Measurements from ENCODE around the gene SEMA4G.

Gene SEMA4G

DNA sequence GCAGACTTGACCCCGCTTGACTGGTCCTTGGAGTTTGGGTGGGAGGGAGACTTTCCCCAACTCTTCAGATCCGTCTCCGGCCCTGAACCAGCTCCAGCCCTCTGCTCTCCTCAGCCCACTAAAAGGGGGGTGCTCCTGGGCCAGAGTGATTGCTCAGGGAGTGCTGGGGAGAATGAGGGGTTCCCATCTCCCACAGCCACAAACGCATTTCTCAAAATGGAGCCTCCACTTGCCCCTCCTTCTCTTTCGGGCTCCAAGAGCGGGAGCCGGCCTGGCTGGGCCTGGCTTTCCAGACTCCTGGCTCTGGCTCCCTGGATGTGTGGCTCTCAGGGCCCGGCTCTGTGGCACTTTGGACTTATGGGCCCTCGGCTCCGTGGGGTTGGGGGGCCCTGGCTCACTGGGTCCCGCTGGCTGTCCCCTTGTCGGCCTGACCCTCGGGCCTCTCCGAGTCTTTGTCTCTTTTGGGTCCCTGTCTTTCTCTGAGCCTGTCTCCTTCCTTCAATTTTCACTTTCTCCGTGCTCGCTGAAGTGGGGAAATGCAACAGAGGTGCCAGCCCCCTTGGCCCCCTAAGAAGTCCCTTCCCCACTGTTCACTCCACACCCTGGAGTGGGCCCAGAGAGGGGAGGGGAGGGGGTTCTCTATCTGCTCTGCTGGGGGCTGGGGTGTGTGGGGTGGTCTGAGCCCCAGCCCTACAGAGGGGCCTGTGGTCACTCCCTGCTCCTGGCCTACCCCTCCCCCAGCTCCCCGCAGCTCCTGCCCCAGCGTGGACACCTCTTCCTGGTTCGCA is 31.0 kb downstream of the SEMA4G start:
- no peak for TF ChIP-seq CTCF (IDR thresholded peaks at IDR 0.05; ENCODE audit: extremely low read depth, insufficient read depth, missing control alignments)
- in situ Hi-C loops (cut with MboI; ENCODE audit: low pct_unique_long_range_greater_than_20kb, low sequenced_read_pairs, unreplicated experiment) = no loop called here
- no peak for DNase-seq (ENCODE audit: low spot score)

DNA sequence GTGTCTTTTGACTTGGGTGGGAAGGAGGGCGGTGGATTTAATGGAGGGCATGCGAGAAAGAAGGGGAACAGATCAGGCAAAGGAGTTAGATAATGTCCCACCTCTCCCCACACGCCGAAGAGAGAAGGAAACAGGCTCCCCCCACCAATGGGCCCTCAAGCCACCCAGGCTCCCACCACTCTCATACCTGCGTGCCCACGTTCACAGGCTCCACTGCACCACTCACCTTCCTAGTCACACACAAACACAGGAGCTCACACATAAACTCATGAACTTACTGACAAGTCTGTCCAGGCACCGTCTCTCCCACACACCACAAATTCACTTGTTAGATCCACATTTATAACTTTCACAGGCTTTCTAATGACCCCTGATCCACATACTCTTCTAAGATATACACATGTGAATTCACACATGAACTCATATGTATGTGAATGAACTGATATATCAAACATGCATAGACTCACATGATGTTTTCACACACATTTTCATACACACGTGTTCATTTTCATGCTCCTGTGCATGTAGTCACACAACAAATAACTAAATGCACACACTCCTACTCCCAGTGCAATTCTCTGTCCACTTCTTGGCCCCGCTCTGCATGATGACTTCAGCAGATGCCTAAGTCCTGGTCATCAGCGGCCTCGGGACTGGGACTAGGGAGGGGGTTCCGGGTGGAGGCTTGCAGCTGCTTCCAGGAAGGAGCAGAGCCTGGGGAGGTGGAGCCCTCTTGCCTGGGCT is 31.8 kb downstream of the SEMA4G start:
- no peak for TF ChIP-seq CTCF (IDR thresholded peaks at IDR 0.05; ENCODE audit: extremely low read depth, insufficient read depth, missing control alignments)
- in situ Hi-C loops (cut with MboI; ENCODE audit: low pct_unique_long_range_greater_than_20kb, low sequenced_read_pairs, unreplicated experiment) = no loop called here
- no peak for DNase-seq (ENCODE audit: low spot score)

GRCh38 chr10:101001659-101002035 is 32.3 kb downstream of the SEMA4G start:
- no peak for DNase-seq (ENCODE audit: low spot score)
- in situ Hi-C loops (cut with MboI; ENCODE audit: low pct_unique_long_range_greater_than_20kb, low sequenced_read_pairs, unreplicated experiment) = no loop called here
- no peak for TF ChIP-seq CTCF (IDR thresholded peaks at IDR 0.05; ENCODE audit: extremely low read depth, insufficient read depth, missing control alignments)

DNA sequence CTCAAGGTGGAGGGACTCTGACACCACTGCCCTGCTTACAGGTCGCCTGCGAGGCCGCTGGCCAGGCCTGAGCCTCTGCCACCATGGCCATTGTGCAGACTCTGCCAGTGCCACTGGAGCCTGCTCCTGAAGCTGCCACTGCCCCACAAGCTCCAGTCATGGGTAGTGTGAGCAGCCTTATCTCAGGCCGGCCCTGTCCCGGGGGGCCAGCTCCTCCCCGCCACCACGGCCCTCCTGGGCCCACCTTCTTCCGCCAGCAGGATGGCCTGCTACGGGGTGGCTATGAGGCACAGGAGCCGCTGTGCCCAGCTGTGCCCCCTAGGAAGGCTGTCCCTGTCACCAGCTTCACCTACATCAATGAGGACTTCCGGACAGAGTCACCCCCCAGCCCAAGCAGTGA is 33.2 kb downstream of the SEMA4G start:
- no peak for DNase-seq (ENCODE audit: low spot score)
- in situ Hi-C loops (cut with MboI; ENCODE audit: low pct_unique_long_range_greater_than_20kb, low sequenced_read_pairs, unreplicated experiment) = no loop called here
- no peak for TF ChIP-seq CTCF (IDR thresholded peaks at IDR 0.05; ENCODE audit: extremely low read depth, insufficient read depth, missing control alignments)

- in situ Hi-C loops (cut with MboI; ENCODE audit: low pct_unique_long_range_greater_than_20kb, low sequenced_read_pairs, unreplicated experiment) = no loop called here
- DNase-seq (ENCODE audit: low spot score) = no peak
- no peak for TF ChIP-seq CTCF (IDR thresholded peaks at IDR 0.05; ENCODE audit: extremely low read depth, insufficient read depth, missing control alignments)
Observed at GRCh38 chr10:101003639-101004206, 34.4 kb downstream of the SEMA4G start.

DNA sequence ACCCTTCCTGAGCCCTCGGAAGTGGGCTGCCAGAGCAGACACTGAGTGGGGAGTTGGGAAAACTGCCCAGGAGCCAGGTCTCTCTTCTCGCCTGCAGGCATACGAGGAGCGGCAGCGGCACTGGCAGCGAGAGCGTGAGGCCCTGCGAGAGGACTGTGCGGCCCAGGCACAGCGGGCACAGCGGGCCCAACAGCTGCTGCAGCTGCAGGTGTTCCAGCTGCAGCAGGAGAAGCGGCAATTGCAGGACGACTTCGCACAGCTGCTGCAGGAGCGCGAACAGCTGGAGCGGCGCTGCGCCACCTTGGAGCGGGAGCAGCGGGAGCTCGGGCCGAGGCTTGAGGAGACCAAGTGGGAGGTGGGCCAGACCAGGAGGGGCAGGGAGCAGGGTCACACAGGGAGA is 36.1 kb downstream of the SEMA4G start:
- in situ Hi-C loops (cut with MboI; ENCODE audit: low pct_unique_long_range_greater_than_20kb, low sequenced_read_pairs, unreplicated experiment) = no loop called here
- TF ChIP-seq CTCF (IDR thresholded peaks at IDR 0.05; ENCODE audit: extremely low read depth, insufficient read depth, missing control alignments) = no peak
- DNase-seq (ENCODE audit: low spot score) = no peak

All from GM13977 (cell line).